IgD-negative memory B cell (primary cell): ENCODE data around the gene KRT80. TPM values are rescaled to one million over a fixed set of nuclear protein-coding genes. Genes with fewer than 3 reads are reported as not detected.

Source experiments
- H3K27ac Mint-ChIP-seq, 3 donors: one replicate each; pipeline ENCODE4 v1.8.0; 2020 to 2022; ENCODE audit warnings: mild to moderate bottlenecking in 3 of 3, mixed read lengths in 3 of 3, moderate library complexity in 1 of 3
- H3K27me3 Mint-ChIP-seq: one replicate; pipeline ENCODE4 v1.8.0; 2021; ENCODE audit warnings: mixed read lengths
- H3K36me3 Mint-ChIP-seq: one replicate; pipeline ENCODE4 v1.8.0; 2020; ENCODE audit warnings: mild to moderate bottlenecking, mixed read lengths
- H3K4me1 Mint-ChIP-seq, 3 donors: one replicate each; pipeline ENCODE4 v1.8.0; 2020 to 2022; ENCODE audit warnings: mixed read lengths in 3 of 3, mild to moderate bottlenecking in 1 of 3
- H3K4me3 Mint-ChIP-seq, 4 donors: one replicate each; pipeline ENCODE4 v1.8.0; 2020 to 2022; ENCODE audit warnings: mild to moderate bottlenecking in 4 of 4, mixed read lengths in 4 of 4, moderate library complexity in 3 of 4
- H3K9me3 Mint-ChIP-seq, 3 donors: one replicate each; pipeline ENCODE4 v1.8.0; 2020 to 2021; ENCODE audit warnings: mixed read lengths in 3 of 3, mild to moderate bottlenecking in 1 of 3
- polyA plus RNA-seq: library from polyadenylated mRNA; unstranded; fragments of 300-500 nt; fragmentation: Illumina TruSeq; gene quantifications from one replicate; pipeline ENCODE4 v1.2.3, GENCODE V29; 2021

The KRT80 gene
- polyA plus RNA-seq, 1 donor from 2014 or later, result not detected

DNA sequence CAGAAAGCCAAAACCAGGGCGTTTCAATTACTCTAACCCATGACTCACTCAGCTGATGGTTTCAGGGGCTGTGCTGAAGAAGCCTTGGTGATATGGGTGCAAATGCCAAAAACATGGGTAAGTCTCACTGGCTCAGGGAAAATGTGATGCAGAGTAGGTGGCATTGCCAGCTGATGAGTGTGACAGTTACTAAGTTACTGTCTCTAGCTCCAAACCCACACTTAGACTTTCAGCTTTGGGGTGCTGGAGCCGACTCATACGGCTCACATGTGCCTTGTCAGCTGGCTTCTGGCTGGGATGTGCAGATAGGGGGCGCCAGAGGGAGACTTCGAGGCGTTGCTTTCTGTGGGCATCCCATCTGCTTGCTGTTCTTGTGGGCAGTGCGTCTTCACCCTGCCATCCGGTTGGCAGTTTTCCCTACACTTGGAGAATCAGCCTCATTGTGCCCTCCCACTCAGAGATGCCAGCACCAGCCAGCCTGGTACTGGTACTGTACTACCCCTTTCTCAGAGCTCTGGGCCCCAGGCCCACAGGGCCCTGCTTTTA, 30.2 kb upstream of the KRT80 start:
- H3K36me3 Mint-ChIP-seq, result peaks cover 3% of the 10 kb centered on the region
- H3K4me1 Mint-ChIP-seq, result peaks cover 0 to 4% (median 0%) of the 10 kb centered on the region in 3 donors
- no peak overlapping the region for H3K27ac Mint-ChIP-seq
- peaks cover 29% of the 10 kb centered on the region for H3K27me3 Mint-ChIP-seq
- H3K4me3 Mint-ChIP-seq, result no peak overlapping the region
- H3K9me3 Mint-ChIP-seq, result peaks cover 0 to 2% (median 0%) of the 10 kb centered on the region in 3 donors

DNA sequence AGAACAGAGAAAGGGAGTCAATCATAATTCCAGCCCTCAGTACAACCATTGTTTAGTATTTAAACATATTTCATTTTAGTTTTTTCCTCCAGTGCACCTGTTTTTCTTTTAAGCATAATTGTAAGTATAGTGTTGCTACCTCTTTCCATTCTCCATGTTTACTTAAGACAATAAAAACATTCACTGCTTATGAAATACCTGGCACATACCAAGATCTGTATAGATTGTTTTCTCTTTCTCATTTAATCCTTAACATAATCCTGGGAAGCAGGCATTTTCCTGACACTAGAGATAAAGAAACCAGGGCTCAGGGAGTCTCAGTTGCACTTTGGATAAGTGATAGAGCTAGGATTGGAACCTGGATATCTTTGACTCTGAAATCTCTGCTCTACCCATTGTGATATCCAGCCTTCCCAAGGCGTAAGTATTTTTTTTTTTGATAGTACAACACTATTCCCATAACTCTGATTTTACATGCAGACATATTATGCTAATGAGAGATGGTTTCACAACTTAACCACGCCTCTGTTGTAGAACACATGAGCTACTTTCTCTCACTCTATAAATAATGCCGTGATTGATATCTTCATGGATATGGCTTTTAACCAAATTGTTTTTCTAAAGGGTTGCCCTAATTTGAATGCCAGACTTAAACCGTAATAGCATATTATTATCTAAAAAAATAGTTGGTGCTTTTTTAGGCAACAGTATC, 29.4 kb upstream of the KRT80 start:
- peaks cover 0 to 2% (median 0%) of the 10 kb centered on the region in 3 donors for H3K9me3 Mint-ChIP-seq
- H3K27me3 Mint-ChIP-seq, result peaks cover 29% of the 10 kb centered on the region
- no peak overlapping the region for H3K27ac Mint-ChIP-seq
- H3K4me1 Mint-ChIP-seq, result no peaks in the 10 kb centered on the region
- peaks cover 5% of the 10 kb centered on the region for H3K36me3 Mint-ChIP-seq
- no peak overlapping the region for H3K4me3 Mint-ChIP-seq

DNA sequence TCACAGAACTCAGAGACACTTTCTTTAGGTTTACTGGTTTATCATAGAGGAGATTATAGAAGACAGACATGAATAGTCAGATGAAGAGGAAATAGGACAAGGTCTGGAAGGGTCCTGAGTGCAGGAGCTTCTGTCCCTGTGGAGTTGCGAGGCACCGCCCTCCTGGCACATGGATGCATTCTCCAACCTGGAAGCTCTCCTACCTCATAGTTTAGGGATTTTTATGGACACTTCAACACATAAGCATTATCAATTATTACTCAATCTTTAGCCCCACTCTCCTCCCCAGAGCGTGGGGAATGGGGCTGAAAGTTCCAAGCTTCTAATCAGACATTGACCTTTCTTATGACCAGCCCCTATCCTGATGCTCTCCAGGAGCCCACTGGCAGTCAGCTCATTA, 28.7 kb upstream of the KRT80 start:
- no peak overlapping the region for H3K27ac Mint-ChIP-seq
- peaks cover 5% of the 10 kb centered on the region for H3K36me3 Mint-ChIP-seq
- no peak overlapping the region for H3K4me3 Mint-ChIP-seq
- H3K27me3 Mint-ChIP-seq, result peaks cover 27% of the 10 kb centered on the region
- H3K4me1 Mint-ChIP-seq, result no peaks in the 10 kb centered on the region
- peaks cover 0 to 2% (median 0%) of the 10 kb centered on the region in 3 donors for H3K9me3 Mint-ChIP-seq

DNA sequence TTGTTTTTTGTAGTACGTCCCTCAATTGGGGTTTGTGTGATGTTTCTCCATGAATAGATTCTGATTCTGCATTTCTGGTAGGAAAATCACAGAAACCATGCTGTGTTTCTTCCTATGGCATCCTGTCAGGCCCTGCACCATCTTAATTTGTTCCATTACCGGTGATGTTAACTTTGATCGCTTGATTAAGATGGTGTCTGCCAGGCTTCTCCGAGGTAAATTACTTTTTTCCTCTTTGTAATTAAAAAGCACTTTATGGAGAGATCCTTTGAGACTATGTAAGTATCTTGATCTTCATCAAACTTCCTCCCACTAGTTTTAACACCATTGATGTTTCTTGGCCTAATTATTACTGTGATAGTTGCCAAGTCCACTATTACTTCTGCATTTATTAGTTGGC, 26.2 kb upstream of the KRT80 start:
- H3K36me3 Mint-ChIP-seq, result peaks cover 2% of the 10 kb centered on the region
- peaks cover 19% of the 10 kb centered on the region for H3K27me3 Mint-ChIP-seq
- no peak overlapping the region for H3K4me3 Mint-ChIP-seq
- H3K4me1 Mint-ChIP-seq, result peaks cover 0 to 1% (median 0%) of the 10 kb centered on the region in 3 donors
- H3K27ac Mint-ChIP-seq, result no peak overlapping the region
- peaks cover 0 to 2% (median 0%) of the 10 kb centered on the region in 3 donors for H3K9me3 Mint-ChIP-seq

DNA sequence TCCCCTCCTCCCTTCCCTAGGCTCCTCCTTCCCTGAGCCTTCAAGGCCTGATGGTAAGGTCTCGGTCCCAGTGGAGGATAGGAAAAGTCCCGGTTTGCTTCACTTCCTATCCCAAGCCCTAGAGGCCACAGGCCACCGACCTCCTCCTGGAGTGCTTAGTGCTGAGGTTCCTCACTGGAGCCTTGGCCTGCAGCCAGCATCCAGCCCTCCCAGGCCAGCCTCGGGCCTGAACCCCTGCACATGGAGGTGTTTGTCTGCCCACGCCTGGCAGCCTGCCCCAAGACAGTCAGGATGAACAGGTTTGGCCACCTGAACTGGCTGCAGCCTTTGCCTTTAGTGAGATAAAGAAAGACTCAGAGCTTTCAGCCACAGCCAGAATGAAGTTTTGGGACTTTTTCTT, 25.4 kb upstream of the KRT80 start:
- H3K9me3 Mint-ChIP-seq, result peaks cover 0 to 2% (median 0%) of the 10 kb centered on the region in 3 donors
- H3K4me3 Mint-ChIP-seq, result no peak overlapping the region
- H3K27ac Mint-ChIP-seq, result no peak overlapping the region
- peaks cover 2% of the 10 kb centered on the region for H3K36me3 Mint-ChIP-seq
- peaks cover 0 to 1% (median 0%) of the 10 kb centered on the region in 3 donors for H3K4me1 Mint-ChIP-seq
- H3K27me3 Mint-ChIP-seq, result peaks cover 15% of the 10 kb centered on the region

DNA sequence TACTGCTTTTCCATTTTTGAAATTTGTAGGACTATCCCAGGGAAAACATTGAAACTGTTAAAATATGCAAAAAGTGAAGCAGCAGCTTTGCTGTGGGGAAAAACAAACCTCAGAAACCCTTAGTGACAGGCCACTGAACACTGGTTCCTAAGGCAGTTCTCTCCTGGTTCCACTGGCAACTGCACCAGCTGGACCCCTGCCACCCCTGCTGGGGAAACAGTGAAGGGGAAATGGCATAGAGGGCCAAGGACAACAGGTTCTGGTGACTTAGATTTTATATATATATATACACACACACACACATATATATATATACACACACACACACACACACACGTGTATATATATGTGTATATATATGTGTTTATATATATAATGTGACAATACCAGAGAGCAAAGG, 25.0 kb upstream of the KRT80 start:
- H3K9me3 Mint-ChIP-seq, result peaks cover 0 to 2% (median 0%) of the 10 kb centered on the region in 3 donors
- no peak overlapping the region for H3K27ac Mint-ChIP-seq
- peaks cover 10% of the 10 kb centered on the region for H3K27me3 Mint-ChIP-seq
- peaks cover 2% of the 10 kb centered on the region for H3K36me3 Mint-ChIP-seq
- no peak overlapping the region for H3K4me3 Mint-ChIP-seq
- peaks cover 0 to 1% (median 0%) of the 10 kb centered on the region in 3 donors for H3K4me1 Mint-ChIP-seq

DNA sequence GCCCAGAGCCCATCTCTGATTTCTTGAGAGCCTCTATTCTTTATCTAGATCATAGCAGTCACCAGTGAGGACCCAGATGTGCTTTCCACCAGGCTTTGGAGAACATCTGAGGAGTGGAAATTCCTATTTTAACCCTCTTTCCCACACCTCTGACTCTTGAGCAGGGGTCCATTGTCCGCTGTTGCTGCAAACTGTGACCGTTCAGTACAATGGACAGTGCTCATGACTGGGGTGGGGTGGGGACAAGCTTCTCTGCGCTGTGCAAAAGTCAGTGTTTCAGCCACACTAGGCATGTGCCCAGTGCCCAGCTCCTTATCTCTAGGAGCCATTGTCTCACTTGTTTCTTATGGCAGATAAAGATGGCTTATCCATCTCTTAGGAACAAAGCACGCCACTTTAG, 24.3 kb upstream of the KRT80 start:
- Mint-ChIP-seq H3K4me3 (no peak overlapping the region), H3K27me3 (peaks cover 10% of the 10 kb centered on the region), H3K4me1 (peaks cover 0 to 1% (median 0%) of the 10 kb centered on the region in 3 donors)

DNA sequence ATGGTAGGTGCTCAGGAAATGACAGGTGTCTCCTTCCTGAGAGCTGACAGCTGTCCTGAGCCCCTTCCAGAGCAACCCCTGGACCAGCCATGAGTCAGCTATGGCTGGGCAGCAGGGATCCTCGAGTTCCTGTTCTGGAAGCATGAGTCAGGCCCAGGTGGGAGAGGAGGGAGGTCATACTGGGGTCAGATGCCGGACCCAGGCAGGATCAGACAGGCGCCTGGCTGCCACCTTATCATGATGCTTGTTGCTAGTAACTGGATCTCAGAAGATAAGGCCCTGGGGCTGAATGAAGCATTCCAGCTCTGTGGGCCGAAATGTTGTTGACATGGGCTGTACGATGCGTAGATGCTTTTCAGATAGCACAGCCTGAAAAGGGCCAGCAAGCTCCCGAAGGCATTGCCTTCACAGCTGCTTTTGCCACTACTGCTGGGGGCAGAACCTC, 23.8 kb upstream of the KRT80 start:
- no peak overlapping the region for H3K27ac Mint-ChIP-seq
- H3K27me3 Mint-ChIP-seq, result peaks cover 10% of the 10 kb centered on the region
- H3K36me3 Mint-ChIP-seq, result peaks cover 2% of the 10 kb centered on the region
- peaks cover 0 to 2% (median 0%) of the 10 kb centered on the region in 3 donors for H3K9me3 Mint-ChIP-seq
- no peak overlapping the region for H3K4me3 Mint-ChIP-seq
- H3K4me1 Mint-ChIP-seq, result peaks cover 0 to 1% (median 0%) of the 10 kb centered on the region in 3 donors

More for the DNA sequence above, 24.3 kb upstream of the KRT80 start:
- H3K36me3 Mint-ChIP-seq, result peaks cover 2% of the 10 kb centered on the region
- no peak overlapping the region for H3K27ac Mint-ChIP-seq
- peaks cover 0 to 2% (median 0%) of the 10 kb centered on the region in 3 donors for H3K9me3 Mint-ChIP-seq

DNA sequence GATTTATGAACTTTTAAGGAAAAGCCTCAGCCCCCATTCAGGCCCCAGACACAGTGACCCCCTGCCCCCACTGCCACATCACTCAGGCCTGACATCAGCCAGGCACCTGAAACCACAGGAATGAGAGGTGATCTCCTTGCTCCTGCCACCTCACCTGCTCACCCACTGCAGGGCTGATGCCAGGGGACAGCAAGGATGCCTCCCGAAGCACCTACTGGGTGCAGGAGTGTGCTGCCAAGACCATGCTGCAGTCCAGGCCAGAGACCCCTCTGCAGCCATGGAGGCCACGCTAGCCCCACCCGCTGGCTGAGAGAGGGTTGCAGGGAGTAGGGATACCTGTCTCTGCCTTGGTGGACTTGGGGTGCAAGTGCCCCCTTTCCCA, 22.6 kb upstream of the KRT80 start:
- H3K9me3 Mint-ChIP-seq, result no peaks in the 10 kb centered on the region
- H3K27me3 Mint-ChIP-seq, result peaks cover 10% of the 10 kb centered on the region
- peaks cover 0 to 1% (median 0%) of the 10 kb centered on the region in 3 donors for H3K4me1 Mint-ChIP-seq
- no peak overlapping the region for H3K27ac Mint-ChIP-seq
- H3K4me3 Mint-ChIP-seq, result no peak overlapping the region
- H3K36me3 Mint-ChIP-seq, result peaks cover 3% of the 10 kb centered on the region

DNA sequence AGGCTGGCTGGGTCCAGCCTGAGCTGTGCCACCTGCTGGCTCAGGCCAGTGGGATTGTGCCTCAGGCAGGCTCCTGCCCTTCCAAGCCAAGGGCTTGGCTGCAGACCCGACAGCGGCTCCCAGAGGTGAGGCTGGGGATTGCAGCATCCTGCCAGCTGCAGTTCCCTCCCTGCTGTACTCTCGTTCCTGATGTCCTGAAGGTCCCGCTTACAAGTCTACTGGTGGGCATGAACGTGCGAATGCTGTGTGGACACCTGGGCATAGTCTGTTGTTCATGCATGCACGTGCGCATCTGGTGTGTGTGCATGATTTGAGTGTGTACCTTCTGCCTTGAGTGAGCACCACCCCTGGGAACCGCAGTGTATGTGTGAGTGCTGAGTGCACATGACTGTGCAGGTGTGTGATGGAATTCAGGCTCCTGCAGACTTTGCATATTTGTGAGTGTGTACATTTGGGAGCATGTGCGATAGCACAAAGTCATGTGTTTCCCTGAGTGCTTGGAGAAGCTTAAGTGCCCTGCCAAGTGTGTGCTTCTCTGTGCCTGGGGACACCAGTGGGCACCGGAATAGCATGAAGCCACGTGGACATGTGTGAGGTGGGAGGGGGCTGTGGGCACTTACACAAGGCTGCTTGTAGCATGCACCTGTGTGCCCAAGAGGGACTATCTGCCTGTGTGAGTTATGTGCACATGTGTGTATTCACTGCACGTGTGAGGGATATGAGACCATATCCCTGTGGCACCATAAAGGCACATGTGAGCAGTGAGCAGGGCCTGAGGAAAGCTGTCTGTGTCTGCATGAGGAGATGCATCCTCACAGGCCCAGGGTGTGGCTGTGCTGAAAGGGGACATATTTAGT, 22.0 kb upstream of the KRT80 start:
- H3K4me3 Mint-ChIP-seq, result no peak overlapping the region
- H3K27ac Mint-ChIP-seq, result no peak overlapping the region
- peaks cover 8% of the 10 kb centered on the region for H3K27me3 Mint-ChIP-seq
- H3K4me1 Mint-ChIP-seq, result peaks cover 0 to 1% (median 0%) of the 10 kb centered on the region in 3 donors
- no peaks in the 10 kb centered on the region for H3K9me3 Mint-ChIP-seq
- H3K36me3 Mint-ChIP-seq, result peaks cover 3% of the 10 kb centered on the region

DNA sequence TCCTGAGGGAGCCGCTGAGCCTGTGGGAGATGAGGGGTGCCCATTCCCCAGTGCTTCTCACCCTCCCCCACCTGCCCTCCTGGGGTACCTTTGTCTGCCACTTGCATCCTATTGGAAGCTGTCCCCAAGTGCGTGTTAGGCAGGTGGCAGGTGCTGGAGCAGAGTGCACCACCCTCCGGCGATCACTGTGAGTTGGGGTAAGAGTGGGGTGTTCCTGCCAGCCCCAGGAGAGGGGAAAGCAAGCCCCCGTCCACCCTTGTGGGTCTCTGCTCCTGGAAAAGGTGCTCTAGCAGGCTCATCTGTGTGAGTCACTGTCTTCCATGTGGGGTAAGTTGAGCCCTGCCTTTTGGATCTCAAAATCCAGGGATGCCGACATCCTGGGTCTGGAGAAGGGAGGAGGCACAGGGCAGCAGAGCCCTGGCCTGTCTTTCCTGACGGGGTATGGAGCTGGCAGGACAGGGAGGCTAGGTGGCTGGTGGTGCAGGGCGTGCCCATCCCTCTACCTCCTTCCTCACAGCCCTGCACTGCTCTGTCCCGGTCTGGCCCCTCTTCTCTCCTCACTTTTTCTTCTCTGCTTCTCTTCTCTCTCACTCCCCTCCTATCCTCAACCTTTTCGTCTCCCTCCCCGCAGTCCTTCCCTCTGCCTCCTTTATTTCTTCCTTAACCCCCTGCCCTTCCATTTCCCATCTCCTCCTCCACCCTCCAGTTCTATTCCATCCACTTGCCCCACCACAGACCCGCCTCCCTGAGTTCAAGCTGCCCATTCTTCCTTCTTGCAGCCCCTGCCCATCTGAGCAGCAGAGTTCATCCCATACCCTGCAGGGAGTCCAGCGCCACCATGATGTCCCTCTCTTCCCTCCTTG, 21.1 kb upstream of the KRT80 start:
- no peak overlapping the region for H3K27ac Mint-ChIP-seq
- H3K9me3 Mint-ChIP-seq, result no peaks in the 10 kb centered on the region
- H3K36me3 Mint-ChIP-seq, result peaks cover 3% of the 10 kb centered on the region
- peaks cover 0 to 1% (median 0%) of the 10 kb centered on the region in 3 donors for H3K4me1 Mint-ChIP-seq
- peaks cover 7% of the 10 kb centered on the region for H3K27me3 Mint-ChIP-seq
- H3K4me3 Mint-ChIP-seq, result no peak overlapping the region

DNA sequence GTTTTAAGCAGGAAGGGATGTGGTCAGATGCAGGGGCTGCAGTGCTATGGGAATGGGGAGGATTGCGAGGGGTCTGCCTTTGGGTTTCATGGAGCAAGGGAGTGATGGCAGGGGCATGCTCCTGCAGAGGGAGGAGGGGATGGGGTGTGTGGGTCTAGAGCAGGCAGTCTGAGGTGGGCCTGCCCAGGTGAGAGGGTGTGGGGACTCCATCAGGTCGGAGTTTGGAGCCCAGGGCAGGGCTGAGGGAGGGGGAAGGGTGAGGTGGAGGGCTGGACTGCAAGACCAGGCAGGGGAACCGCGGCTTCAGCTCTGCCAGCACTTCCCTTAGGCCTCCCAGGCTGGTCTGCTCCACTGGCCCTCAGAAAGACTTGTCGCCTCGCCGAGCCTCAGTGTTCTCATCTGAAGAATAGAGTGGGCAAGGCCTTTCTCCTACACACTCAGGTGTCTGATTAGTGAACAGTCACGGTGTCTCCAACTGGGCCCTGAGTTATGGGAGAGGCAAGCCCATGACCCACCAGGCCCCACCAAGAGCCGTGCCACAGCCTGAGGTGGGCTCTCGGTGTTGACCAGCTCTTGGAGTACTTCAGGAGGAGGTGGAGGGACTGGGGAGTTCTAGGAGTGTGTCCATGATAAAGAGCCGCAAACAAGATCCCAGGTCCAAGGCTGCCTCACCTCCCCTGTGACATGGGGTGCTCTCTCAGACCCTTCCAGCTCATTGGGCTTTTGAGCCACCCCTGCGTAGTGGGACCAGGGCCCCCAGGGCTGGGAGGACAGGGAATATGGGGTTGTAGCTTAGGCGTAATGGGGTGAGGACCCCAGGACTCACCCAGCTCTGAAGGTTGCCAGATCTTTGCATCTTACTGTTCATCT, 20.1 kb upstream of the KRT80 start:
- H3K27me3 Mint-ChIP-seq, result peaks cover 8% of the 10 kb centered on the region
- H3K4me3 Mint-ChIP-seq, result no peak overlapping the region
- no peak overlapping the region for H3K27ac Mint-ChIP-seq
- H3K4me1 Mint-ChIP-seq, result peaks cover 0 to 1% (median 0%) of the 10 kb centered on the region in 3 donors
- H3K9me3 Mint-ChIP-seq, result no peaks in the 10 kb centered on the region
- H3K36me3 Mint-ChIP-seq, result peaks cover 3% of the 10 kb centered on the region

DNA sequence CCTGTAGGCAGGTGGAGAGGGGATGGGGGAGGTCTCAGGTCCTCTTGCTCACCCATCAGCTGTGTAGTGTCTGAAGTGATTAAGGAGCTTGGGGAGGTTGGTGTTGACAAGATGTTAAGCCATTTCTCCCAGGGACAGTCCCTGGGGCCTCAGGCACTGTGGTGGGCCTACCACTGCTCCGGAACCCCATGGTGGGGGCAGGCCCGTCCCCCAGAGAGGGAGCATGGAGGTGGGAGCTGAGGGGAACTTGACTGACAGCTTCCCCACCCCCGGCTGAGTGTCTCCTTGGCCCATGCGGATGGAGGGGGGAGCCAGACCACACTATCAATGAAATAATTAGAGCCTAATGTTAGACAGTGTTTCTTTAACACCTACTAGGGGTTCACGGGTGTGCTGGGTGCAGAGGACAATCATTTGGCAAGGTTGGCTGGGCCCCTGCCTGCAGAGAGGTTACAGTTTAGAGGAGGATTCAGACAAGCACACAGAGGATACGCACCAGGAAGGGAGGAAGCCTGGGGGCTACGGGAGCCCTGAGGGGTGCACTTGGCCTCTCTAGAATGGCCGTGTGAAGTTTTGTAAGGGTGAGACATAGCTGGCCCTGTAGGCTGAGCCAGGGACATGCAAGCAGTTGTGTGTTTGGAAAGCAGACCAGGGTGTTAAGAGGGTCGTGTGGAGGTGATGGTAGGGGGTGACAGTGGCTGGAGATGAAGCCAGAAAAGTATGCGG, 19.3 kb upstream of the KRT80 start:
- Mint-ChIP-seq H3K9me3 (no peaks in the 10 kb centered on the region), H3K4me3 (no peak overlapping the region), H3K27me3 (peaks cover 9% of the 10 kb centered on the region), H3K4me1 (peaks cover 0 to 1% (median 0%) of the 10 kb centered on the region in 3 donors), H3K27ac (no peak overlapping the region), H3K36me3 (peaks cover 2% of the 10 kb centered on the region)
